ENCODE data around the gene KRTAP19-1. TPM values are rescaled to one million over a fixed set of nuclear protein-coding genes. Genes with fewer than 3 reads are reported as not detected.

KRTAP19-1 gene
- polyA plus RNA-seq = not detected in 2 replicates

GRCh38 chr21:30480145-30480544 lies at the start of gene KRTAP19-1:
Gene KRTAP19-1, minus strand, starts transcription at chr21:30480367. Its CDS starts 50 bp downstream, at chr21:30480317.

GRCh38 chr21:30502041-30502440 lies 21.9 kb upstream of the KRTAP19-1 start, which contains the start of gene KRTAP19-5:
Gene KRTAP19-5, minus strand, starts transcription at chr21:30502141. Its CDS starts 51 bp downstream, at chr21:30502090.

GRCh38 chr21:30497065-30497464 lies 16.9 kb upstream of the KRTAP19-1 start, which contains the start of gene KRTAP19-4:
Gene KRTAP19-4, minus strand, starts transcription at chr21:30497165. Its CDS starts 55 bp downstream, at chr21:30497110.

GRCh38 chr21:30491963-30492428 lies 11.8 kb upstream of the KRTAP19-1 start, which contains the start of gene KRTAP19-3:
Gene KRTAP19-3, minus strand, starts transcription at chr21:30492013. Its CDS starts 56 bp downstream, at chr21:30491957.

GRCh38 chr21:30487336-30487735 lies 7.2 kb upstream of the KRTAP19-1 start, which contains the start of gene KRTAP19-2:
Gene KRTAP19-2, minus strand, starts transcription at chr21:30487436. Its CDS starts 88 bp downstream, at chr21:30487348.

GRCh38 chr21:30439975-30440374 lies 40.2 kb downstream of the KRTAP19-1 start, which contains the start of gene KRTAP15-1:
Gene KRTAP15-1, plus strand, starts transcription at chr21:30440275. Its CDS starts 53 bp downstream, at chr21:30440328.

GRCh38 chr21:30430170-30430655 lies 50.0 kb downstream of the KRTAP19-1 start, which contains the start of gene KRTAP13-4:
Gene KRTAP13-4, plus strand, starts transcription at chr21:30430220. Its CDS starts 56 bp downstream, at chr21:30430276.

Other genes starting within 250 kb of the KRTAP19-1 start
- gene KRTAP24-1, start 197.4 kb downstream of the KRTAP19-1 start, polyA plus RNA-seq = not detected in 2 replicates
- not detected in 2 replicates for gene KRTAP25-1, start 190.9 kb downstream of the KRTAP19-1 start, polyA plus RNA-seq
- gene KRTAP26-1, start 160.1 kb downstream of the KRTAP19-1 start, polyA plus RNA-seq = not detected in 2 replicates
- not detected in 2 replicates for gene KRTAP27-1, start 142.7 kb downstream of the KRTAP19-1 start, polyA plus RNA-seq
- gene KRTAP23-1, start 131.8 kb downstream of the KRTAP19-1 start, polyA plus RNA-seq = not detected in 2 replicates
- not detected in 2 replicates for gene KRTAP13-2, start 108.1 kb downstream of the KRTAP19-1 start, polyA plus RNA-seq
- not detected in 2 replicates for gene KRTAP13-1, start 84.3 kb downstream of the KRTAP19-1 start, polyA plus RNA-seq
- gene KRTAP13-3, start 54.4 kb downstream of the KRTAP19-1 start, polyA plus RNA-seq = not detected in 2 replicates
- gene KRTAP13-4, start 50.1 kb downstream of the KRTAP19-1 start, polyA plus RNA-seq = not detected in 2 replicates
- gene KRTAP15-1, start 40.1 kb downstream of the KRTAP19-1 start, polyA plus RNA-seq = not detected in 2 replicates
- not detected in 2 replicates for gene KRTAP19-2, start 7.1 kb upstream of the KRTAP19-1 start, polyA plus RNA-seq
- gene KRTAP19-3, start 11.6 kb upstream of the KRTAP19-1 start, polyA plus RNA-seq = not detected in 2 replicates
- not detected in 2 replicates for gene KRTAP19-4, start 16.8 kb upstream of the KRTAP19-1 start, polyA plus RNA-seq
- gene KRTAP19-5, start 21.8 kb upstream of the KRTAP19-1 start, polyA plus RNA-seq = not detected in 2 replicates
- not detected in 2 replicates for gene KRTAP19-6, start 61.5 kb upstream of the KRTAP19-1 start, polyA plus RNA-seq
- gene KRTAP19-7, start 80.9 kb upstream of the KRTAP19-1 start, polyA plus RNA-seq = not detected in 2 replicates
- not detected in 2 replicates for gene KRTAP22-2, start 110.0 kb upstream of the KRTAP19-1 start, polyA plus RNA-seq
- not detected in 2 replicates for gene KRTAP6-3, start 112.1 kb upstream of the KRTAP19-1 start, polyA plus RNA-seq
- not detected in 2 replicates for gene KRTAP6-2, start 118.5 kb upstream of the KRTAP19-1 start, polyA plus RNA-seq
- gene KRTAP22-1, start 120.7 kb upstream of the KRTAP19-1 start, polyA plus RNA-seq = not detected in 2 replicates
- not detected in 2 replicates for gene KRTAP6-1, start 133.6 kb upstream of the KRTAP19-1 start, polyA plus RNA-seq
- gene KRTAP20-1, start 136.1 kb upstream of the KRTAP19-1 start, polyA plus RNA-seq = not detected in 2 replicates
- gene KRTAP20-4, start 140.3 kb upstream of the KRTAP19-1 start, polyA plus RNA-seq = not detected in 2 replicates
- gene KRTAP20-2, start 154.8 kb upstream of the KRTAP19-1 start, polyA plus RNA-seq = not detected in 2 replicates
- gene KRTAP20-3, start 162.5 kb upstream of the KRTAP19-1 start, polyA plus RNA-seq = not detected in 2 replicates
- not detected in 2 replicates for gene KRTAP21-3, start 238.4 kb upstream of the KRTAP19-1 start, polyA plus RNA-seq

Data from Purkinje cell (primary cell).